GM19438 (cell line): ENCODE data around the gene EML6.

Experiments used
- ATAC-seq: cut with Tn5 transposase; IDR thresholded peaks from one replicate; pipeline ENCODE4 v1.9.1; 2021; ENCODE audit warnings: low read depth; ENCODE audit not compliant: unreplicated experiment

EML6 gene

DNA sequence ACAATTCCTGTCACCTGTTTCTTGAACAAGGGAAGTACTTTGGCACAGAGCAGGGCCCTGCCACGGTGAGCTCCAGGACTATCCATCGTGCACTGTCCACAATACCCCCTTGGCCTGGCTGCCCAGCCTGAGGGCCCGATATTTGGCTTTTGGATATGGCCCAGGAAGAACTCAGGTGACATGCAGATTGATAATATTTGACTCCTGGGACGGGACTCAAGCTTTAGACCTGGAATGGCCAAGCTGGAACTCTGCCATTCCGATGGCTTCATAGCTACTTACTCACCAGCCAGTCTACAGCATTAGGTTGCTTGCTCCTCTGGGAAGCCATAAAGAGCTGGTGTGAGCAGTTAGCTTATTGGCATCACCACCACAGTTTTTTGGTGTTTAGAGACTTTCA is 26.6 kb downstream of the EML6 start:
- ATAC-seq, result no peak

DNA sequence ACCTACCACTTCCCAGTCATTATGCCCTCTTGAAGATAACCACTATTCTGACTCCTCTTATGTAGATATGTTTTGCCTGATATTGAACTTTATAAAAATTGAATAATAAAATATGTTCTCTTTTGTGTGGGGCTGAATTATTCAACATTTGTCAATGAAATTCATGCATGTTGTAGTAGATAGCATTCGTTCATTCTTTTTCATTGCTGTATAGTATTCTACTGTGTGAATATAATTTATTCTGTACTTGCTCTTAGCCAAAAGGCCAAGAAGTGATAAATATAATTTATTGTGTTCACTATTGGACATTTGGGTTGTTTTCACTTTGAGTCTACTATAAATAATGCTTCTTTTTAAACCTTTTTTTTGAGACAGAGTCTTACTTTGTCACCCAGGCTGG is 29.0 kb downstream of the EML6 start:
- no peak for ATAC-seq

DNA sequence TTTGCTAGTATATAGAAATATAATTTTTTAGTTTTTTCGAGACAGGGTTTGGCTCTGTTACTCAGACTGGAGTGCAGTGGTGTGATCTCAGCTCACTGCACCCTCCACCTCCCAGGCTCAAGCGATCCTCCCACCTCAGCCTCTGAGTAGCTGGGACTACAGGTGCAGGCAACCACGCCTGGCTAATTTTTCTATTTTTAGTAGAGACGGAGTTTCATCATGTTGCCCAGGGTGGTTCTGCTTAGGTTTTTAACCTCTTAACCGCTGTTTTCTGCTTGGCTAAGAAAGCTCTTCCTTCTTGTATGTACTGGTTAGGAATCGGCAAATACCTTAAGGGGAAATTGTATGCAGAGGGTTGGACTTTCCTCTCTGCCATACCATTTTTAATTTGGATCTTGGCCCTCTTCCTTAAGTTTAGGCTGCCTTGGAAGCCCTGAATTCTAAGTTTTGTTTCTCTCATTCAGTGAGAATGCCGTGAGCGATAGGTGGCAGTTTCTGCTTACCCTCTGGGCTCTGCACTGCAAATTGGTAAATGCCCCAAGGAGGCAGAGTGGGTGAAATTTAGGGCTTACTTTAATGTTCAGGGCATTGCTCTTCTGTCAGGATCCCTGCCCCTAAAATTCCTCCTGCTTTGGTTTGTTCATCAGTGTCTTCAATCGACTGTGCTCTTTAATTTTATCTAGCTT is 32.3 kb downstream of the EML6 start:
- peak; percentile 71 for ATAC-seq

GRCh38 chr2:54757500-54757899 is 34.0 kb downstream of the EML6 start:
- no peak for ATAC-seq

DNA sequence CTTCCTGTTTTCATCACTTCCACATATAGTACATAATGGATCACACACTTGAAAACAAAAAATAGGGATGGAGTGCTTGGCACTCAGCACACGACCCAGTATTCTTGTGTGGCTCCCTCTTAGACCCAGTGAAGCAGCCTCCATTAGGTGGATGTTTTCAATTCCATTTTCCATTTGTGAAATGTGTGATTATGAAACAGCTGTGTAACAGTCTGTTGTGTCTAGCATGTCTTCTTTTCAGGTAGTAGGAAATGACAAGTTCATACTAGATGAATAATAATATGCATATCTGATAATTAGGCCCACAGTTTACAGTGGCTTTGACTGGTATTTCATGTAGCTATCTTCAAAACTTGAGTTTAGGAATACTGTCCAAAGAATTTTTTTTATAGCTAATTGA is 35.5 kb downstream of the EML6 start:
- no peak for ATAC-seq

DNA sequence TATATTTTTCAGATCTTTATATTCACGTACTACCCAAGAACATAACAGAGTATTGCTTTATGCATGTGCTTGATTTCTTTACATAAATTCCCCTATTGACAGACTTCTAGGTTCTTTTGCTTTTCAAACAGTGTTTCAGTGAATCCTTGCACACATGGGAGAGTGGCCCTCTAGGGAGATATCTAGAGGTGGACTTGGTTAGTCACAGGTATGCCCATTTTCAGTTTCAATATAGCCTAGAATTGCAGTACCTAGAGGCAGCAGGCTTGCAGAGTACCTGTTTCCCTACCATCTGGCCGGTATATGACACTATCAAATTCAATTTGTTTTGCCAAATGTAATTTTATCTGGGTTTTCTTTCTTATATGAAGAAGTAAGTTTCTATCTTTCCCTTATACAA is 36.8 kb downstream of the EML6 start:
- ATAC-seq, result no peak

DNA sequence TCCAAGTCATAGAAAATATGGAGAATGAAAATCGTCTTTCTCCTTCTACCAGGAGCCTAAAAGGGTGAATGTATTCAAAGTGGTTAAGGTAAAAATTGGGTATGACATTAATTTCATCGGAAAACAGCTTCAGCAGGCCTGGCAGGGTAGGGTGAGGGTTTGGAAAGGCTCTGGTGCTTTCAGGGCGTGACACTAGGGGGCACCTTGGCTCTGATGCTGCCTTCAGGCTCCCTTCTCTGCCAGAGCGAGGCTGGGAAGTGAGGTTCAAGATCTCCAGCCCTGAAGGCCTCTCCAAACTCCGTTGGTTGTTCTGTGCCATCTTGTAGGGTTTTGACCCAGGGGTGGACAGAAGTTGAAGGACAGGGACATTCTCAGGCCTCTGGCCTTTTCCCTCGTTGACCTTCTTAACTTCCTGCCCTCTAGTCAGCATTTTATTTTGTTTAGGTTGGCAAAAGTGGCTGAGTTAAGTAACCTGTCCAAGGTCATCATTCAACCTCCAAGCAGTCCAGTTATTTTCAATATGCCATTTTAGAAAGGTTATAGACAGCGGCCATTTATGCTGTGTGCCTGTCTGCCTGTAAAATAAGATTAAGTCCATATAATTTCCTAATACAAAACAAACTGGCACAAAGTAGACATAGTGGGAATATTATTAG is 40.3 kb downstream of the EML6 start:
- ATAC-seq, result no peak

DNA sequence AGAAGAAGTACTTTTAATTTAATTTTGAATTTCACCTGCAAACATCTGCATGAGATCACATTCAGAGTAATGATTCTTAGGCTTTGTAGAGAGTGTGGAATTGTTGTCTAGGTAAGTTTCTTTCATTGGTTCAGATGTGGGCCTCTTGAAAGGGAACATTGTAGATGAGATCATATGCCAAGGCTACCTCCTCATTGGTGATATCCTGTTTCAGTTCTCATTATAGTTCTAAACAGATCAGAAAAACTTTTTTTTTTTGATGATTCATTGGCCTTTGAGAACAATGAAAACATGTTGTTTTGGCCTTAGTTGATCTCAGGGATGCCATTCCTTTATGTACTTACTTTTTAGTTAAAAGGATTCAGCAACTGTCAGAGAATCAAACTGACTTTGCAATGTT is 44.5 kb downstream of the EML6 start:
- ATAC-seq, result no peak

GRCh38 chr2:54768772-54769428 is 45.4 kb downstream of the EML6 start:
- ATAC-seq, result no peak

- ATAC-seq, result no peak
Observed at GRCh38 chr2:54770211-54770610, 46.7 kb downstream of the EML6 start.

DNA sequence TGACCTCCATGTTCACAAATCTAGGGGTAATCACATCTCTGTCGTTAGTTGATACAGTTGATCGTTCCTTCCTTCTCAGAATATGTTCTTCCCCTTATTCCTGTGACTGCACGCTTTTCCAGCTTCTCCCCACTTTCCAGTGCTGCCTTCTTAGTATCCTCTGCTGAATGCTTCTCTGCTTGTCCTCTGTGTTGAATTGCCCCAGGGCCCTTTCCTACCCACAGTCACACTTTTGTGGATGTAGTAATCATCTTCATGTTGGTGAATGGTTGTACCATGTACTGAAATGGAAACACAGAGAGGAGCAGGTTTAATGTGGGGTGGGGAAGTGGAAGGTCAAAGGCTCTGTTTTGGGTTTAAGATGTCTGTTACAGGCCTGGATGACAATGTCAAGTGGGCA is 47.2 kb downstream of the EML6 start:
- no peak for ATAC-seq

GRCh38 chr2:54771166-54771885 is 47.9 kb downstream of the EML6 start:
- ATAC-seq, result no peak

- no peak for ATAC-seq
Observed at GRCh38 chr2:54772110-54772509, 48.6 kb downstream of the EML6 start.

GRCh38 chr2:54772531-54772930 is 49.1 kb downstream of the EML6 start:
- ATAC-seq, result no peak

DNA sequence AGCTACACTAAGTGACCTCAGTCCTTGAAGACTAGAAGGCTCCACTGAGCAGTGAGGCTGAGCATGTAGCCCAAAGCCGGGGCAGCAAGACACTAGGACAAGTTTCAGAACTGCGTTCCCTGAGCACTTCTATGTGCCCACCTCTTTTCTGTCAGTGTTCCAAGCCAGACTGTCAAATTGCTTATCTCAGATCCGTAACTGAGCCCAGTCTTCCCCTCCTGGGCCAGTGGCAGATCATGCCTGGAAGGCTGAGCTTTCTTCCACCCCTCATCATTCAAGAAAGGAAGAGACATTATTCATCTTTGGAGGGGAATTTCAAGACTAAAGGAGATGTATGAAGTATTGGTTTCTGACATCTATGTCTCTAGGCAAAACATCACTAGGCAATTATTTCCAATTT is 49.8 kb downstream of the EML6 start:
- no peak for ATAC-seq

- ATAC-seq, result no peak
Observed at GRCh38 chr2:54773838-54774237, 50.4 kb downstream of the EML6 start.

DNA sequence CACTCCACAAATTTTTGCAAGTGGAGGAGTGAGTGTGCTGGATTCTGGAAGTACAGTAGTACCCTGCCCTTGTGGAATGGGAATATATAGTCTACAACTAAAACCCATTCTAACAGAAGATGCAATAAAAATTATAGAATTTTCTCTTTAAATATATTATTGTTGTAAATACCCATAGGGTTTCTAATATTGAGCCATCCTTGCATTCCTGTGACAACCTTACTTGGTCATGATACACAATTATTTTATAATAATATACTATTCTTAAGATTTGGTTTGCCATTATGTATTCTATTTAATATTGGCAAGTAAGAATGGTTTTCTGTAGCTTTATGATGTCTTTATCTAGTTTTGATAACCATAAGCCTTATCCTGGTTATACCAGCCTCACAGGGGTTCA is 52.2 kb downstream of the EML6 start:
- no peak for ATAC-seq

- no peak for ATAC-seq
Observed at GRCh38 chr2:54776494-54776893, 53.0 kb downstream of the EML6 start.

DNA sequence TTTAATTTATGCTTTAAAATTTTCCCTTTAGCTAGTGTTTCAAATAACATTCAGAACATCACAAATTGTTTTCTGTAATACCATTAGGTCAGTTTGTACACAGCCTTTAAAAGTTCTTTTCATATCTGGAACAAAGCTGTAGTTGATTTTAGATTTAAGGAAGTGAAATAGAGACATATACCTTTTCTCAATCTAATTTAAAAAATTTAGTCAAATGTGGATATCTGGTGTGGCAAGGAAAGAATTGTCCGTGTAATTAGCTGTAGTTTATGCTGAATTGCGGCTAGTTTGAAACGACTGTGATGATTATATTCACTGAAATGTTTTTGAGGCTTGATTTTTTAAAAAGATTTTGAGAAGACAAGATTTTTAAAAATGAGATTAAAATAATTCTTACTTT is 59.9 kb downstream of the EML6 start:
- no peak for ATAC-seq

GRCh38 chr2:54787270-54787669 is 63.8 kb downstream of the EML6 start:
- no peak for ATAC-seq

DNA sequence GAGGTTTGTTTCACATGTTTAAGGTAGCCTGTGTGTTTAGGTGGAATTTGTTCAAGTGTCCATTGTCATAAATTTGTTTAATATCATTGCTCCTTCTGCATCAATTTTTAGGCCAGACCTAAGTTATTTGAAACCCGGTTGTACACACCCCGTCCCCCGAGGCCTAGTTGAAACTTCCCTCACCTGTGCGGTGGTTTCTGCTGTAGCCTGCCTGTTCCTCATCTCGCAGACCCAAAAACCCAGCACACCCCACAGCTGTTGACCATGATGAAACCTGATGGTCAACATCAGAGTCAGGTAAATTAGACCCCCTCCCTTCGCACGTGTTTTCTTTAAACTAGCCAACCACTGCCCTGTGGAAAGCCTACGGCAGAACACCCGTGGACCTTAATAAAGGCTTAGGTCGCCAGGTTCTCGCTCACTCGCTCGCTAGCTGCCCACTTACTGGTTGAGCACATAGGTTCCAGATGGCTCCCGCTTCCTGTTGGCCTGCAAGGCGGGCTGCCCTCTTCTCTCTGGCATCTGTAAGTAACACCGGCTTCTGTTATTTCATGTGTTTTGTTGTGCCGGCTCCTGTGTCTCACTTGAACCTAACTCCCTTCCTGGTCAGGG is 64.4 kb downstream of the EML6 start:
- ATAC-seq, result no peak
